Effector CD8-positive, alpha-beta T cell (primary cell): Measurements from ENCODE around the gene ADIPOQ.
"Not testable (repeated sequence)": the region's sequence is repeated elsewhere in the genome, so short reads cannot be mapped to it uniquely, and the experiment has no call there.

Experiments
- DNase-seq: peaks from one replicate; lab custom pipeline; 2025; lab: John Stamatoyannopoulos, UW
- total RNA-seq, 4 experiments: gene quantifications; one replicate each; lab custom pipeline; 2026; lab: John Stamatoyannopoulos, UW

Gene ADIPOQ
- total RNA-seq: 0 to 0.09 (median 0) reads per million in 4 experiments

DNA sequence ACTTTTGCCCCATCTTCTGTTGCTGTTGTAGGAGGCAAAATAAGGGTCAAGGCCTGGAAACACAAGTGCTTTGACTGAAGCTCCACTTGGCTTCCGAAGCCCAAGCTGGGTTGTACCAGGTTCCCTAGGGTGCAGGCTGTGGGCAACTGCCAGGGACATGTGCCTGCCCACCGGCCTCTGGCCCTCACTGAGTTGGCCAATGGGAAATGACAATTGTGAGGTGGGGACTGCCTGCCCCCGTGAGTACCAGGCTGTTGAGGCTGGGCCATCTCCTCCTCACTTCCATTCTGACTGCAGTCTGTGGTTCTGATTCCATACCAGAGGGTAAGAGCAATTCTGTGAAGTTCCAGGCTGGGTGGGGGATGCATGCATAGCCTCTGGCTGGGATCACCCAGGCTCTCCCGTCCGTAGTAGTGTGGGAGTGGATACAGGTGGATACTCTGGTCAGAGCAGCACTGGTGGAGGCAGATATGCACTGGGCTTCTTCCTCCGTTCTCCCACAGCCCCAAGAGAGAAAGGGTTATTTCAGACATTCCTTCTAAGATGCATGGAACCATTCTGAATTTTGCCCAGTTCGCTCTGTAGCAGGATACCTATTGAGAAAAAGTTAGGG lies at the start of gene ADIPOQ:
TSS of gene ADIPOQ (plus strand) at position 285 of the 613 bp plus-strand sequence. CDS start 10,349 bp downstream, outside the sequence.
- DNase-seq: no peak

DNA sequence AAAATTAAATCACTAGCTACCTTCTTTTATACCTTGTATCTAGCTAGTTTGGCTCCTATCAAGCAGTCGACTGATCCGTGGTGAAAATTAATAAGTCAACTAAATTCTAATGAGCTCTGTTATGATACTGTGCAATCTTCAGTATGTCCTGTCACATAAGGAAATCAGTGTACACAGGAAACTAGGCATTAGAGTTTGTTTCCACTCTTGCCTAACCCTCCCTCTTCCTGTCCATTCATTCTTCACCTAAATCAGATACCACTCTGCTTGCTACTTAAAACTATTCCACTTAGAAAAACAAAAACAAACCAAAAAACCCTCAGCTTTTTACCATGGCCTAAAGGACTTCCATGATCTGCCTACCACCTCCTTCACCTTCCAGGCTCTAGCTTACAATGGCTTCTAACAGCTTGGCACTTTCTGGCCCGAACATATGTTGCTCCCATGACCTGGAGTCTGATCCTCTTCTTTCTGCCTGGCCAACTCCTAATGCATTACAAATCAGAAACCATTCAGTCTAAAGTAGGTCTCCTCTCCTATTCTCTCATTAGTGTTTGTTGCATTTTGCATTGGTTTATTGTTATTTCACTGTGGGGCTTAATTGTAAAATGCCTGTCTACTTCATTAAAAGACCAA lies 44.2 kb upstream of the ADIPOQ start:
- DNase-seq: no peak

DNA sequence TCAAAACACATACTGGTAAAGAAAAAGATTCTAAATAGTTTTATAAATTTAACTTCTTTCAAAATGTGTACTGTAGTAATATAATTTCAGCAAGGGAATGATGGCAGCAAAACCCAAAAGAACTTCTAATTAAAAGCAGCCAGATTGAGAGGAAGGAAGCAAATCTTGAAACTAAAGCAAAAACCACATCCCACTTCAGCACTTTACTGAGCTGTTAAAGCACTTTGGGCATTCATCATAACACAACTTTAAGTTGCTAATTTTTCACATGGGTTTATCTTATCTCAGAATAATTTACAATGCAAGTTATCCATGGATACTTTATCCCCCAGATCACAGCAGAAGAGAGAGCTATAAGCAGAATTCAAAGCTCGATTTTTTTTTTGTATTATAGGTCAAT lies 42.2 kb upstream of the ADIPOQ start:
- no peak for DNase-seq

DNA sequence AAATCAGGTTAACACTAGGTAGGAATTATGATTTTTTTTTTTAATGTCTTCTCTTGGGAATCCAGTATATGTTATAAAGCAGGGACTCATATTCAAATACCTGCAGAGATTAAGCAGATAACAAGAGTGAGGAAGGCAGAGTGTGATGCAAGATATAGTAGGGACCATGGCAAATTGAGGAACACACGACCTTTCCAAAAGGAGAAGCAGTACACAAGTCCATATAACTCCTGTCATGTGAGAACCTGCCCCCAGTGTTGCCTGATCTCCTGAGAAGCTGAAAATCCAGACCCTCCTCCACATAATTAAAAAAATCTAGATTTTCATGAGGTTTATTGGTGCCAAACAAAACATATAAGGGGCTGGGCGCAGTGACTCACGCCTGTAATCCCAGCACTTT lies 39.8 kb upstream of the ADIPOQ start:
- DNase-seq: no peak

DNA sequence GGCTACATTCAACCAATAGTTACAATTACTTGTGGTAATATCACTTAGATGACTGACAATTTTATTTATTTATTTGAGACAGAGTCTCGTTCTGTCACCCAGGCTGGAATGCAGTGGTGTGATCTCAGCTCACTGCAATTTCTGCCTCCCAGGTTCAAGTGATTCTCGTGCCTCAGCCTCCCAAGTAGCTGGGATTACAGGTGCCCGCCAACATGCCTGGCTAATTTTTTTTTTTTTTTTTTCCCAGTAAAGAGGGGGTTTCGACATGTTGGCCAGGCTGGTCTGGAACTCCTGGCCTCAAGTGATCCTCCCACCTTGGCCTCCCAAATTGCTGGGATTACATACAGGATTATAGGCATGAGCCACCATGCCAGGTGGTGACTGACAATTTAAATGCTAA lies 39.1 kb upstream of the ADIPOQ start:
- DNase-seq: not testable (repeated sequence)

DNA sequence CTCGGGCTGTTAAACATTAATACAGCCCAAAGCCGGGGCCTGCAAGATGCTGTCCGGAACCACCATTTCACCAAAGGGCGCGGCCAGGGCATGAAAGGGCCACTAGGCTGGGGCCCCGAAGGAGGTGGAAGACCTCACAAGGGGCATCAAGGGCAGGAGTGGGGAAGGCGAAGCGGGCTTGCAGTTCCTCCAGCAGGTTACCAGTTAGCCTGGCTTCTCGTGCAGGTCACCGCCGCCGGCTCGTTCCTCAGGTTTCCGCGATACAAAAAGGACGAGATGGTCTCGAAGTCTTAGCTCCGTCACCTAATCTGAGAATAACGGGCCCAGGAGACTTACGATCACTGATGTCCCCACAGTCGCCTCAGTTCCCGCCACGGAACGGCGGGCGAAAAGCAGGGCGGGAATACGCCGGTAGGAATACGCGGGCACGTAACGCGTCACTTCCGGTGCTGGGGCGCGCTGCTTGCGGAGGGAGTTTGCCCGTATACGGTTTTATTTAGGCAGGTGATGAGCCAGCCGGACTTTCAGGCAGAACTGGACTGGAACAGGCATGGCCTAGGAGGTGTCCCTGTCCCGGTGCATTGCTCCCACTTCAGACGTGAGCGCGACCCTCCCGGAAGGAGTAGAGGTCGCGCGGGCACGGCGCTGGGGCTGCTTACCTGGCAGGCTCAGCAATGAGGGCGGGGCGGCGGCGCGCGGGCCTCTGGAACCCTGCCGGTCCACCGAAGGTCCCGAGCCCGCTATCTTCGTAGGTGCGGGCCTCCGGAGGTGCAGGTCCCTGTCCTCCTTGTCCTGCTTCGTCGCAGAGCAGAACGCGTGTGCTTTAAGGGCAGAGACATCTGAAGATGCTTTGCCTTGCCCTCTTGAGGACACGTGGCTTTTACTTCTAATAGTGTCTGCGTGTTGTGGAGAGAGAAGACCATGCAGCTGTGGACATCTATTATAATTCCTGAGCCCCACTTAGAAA lies 36.1 kb upstream of the ADIPOQ start, which contains the start of gene RFC4:
TSS of gene RFC4 (minus strand) at position 394 of the 967 bp plus-strand sequence. CDS start 1,769 bp downstream, outside the sequence.
- DNase-seq: peak; percentile 71

DNA sequence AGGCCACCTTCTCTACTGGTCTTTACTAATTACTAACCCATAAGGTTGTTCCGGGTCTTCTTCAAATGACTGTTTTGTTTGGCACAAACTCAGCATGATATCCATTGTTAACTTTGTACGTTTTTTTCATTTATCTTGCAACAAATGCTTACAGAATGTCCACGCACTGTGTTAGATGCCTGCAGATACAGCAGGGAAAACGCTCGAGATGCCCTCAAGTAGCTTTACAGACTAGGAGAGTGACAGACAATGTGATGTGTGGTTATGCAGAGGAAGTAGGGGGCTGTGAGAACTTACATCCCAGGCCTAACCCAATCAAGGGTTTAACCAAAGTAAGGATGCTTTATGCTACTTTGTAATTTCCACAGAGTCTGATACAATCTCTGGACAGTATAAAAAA lies 35.3 kb upstream of the ADIPOQ start:
- no peak for DNase-seq

DNA sequence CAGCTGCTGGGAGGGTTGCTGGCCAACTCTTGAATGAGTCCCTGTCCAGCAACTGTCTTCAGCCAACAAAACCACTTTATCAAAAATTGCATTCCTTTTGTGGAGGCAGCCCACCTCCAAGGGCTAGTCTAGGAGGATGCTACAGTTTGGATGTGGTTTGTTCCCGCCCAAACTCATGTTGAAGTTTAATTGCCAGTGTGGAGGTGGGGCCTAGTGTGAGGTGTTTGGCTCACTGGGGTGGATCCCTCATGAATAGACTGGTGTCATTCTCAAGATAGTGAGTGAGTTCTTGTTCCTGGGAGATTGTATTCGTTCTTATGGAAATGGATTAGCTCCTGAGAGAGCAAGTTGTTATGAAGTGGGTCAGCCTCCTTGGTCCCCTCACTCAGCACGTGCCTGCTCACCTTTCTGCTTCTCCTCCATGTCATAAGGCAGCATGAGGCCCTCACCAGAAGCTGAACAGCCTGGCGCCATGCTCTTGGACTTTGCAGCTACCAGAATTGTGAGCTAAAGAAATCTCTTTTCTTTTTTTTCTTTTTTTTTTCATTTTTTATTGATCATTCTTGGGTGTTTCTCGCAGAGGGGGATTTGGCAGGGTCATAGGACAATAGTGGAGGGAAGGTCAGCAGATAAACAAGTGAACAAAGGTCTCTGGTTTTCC lies 32.0 kb upstream of the ADIPOQ start:
- no peak for DNase-seq

DNA sequence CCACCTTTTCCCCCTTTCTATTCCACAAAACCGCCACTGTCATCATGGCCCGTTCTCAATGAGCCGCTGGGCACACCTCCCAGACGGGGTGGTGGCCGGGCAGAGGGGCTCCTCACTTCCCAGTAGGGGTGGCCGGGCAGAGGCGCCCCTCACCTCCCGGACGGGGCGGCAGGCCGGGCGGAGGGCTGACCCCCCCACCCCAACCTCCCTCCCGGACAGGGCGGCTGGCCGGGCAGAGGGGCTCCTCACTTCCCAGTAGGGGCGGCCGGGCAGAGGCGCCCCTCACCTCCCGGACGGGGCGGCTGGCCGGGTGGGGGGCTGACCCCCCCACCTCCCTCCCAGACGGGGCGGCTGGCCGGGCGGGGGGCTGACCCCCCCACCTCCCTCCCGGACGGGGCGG lies 31.2 kb upstream of the ADIPOQ start:
- DNase-seq: not testable (repeated sequence)

DNA sequence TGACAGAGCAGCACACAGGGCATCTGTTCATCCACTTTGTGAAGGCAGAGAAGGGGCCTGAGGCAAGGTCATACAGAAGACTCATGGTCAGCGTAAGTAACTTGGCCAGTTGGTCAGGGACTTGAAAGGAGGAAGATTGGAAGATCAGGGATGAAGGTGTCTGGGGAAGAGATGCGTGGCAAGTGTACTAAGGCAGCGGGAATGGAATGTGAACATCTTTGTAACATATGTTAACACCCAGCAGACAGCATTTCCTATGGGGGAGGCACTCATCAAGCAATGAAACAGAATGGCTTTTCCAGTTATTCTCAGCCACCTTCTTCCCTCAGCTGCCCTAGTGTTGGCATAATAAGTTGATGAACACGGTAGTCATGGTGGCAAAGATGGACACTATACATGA lies 28.4 kb upstream of the ADIPOQ start:
- no peak for DNase-seq

DNA sequence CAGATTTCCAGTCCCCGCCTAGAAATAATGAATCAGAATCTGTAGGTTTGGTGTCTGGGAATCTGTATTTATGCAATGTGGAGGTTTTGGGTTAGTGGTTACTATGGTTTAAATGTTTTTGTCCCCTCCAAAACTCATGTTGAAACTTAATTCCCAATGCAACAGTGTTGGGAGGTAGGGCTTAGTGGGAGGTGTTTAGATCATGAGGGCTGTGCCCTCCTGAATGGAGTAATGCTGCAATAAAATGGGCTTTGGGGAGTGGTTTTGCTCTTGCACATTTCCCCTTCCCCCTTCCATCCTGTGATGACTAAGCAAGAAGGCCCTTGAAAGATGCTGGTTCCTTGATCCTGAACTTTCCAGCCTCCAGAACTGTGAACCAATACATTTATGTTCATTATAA lies 27.1 kb upstream of the ADIPOQ start:
- no peak for DNase-seq

DNA sequence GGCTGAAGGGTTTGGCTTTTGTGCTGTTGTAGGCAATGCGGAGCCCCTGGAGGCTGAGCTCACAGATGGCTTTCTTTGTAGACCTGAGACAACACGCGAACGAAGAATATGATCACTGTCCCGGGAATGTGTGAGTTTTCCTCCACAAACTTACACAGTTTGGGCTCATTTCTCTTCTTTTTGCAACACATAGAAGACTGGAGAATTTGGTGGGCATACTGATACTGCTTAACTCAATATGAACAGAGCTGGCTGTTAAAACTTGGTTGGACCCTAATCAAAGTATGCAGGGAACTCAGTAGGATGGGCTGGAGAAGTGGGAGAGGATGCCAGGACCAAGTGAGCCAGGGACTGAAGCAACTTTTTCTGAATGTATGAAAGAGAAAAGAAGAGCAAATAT lies 24.0 kb upstream of the ADIPOQ start:
- DNase-seq: no peak

DNA sequence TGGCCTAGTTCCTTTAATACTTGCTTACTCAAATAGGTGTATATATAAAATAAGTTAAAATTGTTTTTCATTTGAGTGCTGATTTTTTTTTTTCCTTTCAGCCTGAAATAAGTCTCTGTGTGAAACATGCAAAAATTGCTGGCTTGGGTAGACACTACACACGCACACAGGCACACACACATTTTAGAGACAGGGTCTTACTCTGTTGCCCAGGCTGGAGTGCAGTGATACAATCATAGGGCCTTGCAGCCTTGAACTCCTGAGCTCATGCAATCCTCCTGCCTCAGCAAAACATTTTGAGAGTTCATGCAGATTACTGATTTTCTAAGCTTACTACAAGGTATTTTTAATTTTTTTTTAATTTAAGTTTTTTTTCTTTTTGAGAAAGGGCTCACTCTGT lies 23.6 kb upstream of the ADIPOQ start:
- DNase-seq: no peak

DNA sequence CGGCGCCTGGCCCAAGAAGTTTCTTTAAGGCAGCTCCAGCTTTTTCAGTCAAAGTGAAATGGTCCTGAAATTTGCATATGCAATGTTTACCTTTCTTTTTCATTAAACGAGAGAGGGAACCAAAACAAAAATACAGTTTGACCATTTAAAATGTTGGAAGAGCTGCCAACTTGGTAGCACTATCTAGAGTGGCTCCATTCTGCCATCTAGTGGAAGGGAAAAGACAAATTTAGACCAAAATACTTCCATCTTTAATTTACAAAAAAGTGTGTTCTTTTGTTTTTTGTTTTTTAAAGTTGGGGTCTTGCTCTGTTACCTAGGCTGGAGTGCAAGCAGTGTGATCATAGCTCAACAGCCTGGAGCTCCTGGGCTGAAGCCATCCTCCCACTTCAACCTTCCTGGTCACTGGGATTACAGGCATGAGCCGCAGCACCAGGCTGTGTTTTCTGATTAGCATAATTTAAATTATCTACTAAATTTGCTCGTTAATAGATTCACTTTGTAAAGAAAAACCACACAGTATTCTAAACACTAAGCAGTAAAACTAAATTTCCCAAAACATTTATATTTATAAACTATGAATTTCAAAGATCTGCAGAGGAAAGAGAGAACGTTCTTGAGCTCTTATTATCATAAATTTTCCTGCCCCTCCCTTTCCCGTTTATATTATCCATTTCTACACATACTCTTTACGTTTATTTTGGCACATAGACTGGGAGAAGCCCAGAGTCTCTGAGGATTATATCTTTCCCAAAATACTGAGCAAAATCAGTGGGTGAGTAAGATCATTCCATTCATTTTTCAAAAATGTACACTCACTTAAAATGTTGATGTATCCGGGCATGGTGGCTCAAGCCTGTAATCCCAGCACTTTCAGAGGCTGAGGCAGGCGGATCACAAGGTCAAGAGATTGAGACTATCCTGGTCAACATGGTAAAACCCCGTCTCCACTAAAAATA lies 20.8 kb upstream of the ADIPOQ start:
- no peak for DNase-seq

DNA sequence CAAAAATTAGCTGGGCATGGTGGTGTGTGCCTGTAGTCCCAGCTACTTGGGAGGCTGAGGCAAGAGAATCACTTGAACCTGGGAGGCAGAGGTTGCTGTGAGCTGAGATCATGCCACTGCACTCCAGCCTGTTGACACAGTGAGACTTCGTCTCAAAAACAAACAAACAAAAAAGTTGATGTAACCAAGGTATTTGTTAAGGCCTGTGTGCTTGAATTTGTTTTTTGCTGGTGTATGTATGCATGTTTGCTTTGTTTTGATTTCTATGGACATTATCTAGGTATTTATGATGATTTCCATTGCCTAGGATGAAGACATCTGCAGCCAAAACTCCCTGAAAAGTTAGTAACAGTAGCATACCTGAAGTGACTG lies 20.1 kb upstream of the ADIPOQ start:
- not testable (repeated sequence) for DNase-seq

DNA sequence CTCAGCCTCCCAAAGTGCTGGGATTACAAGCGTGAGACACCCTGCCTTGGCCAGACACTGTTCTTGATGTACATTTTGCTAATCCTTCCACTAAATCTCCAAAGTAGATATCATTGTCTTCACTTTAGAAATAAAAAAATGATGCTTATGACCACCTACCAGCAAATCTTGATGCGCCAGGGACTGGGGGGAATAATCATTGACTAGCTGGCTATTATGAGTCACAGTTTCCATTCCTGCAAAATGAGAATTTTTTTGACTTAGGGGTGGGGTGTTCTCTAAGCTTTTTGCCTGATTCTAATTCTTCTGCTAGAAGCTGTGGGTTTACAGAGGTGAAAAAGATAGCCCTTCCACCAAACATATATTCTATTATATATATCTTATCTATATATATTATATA lies 19.1 kb upstream of the ADIPOQ start:
- no peak for DNase-seq

DNA sequence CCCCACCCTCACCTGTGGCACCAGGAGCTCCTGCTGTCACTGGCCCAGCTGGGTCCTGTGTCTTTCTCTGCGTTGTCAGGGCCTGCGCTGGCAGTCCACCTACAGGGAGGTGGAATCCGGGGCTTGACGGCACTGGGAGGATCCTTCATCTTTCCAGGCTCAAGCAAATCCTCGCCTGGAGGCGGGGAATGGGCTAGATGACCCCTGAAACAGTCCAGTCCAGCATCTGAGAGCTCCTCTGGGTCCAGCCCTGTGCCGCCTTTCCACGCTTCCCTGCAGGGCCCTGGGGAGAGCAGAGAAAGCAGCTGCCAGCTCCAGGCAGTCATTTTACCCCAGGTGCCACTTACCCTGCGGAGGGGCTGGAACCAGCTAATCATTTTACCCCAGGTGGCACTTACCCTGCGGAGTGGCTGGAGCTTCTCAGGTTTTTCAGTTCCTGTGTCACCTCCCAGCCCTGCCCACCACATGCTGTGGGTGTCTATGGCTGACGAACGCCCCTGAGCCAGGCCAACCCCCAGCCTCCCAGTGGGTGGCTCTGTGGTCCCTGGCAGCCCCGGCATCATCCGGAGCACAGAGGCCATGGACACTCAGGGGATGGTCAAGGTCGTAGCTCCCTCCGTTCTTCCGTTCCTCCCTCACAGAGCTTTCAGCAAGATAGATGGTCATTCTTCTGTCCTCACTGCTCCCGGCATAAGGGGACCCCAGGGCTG lies 17.9 kb upstream of the ADIPOQ start:
- DNase-seq: no peak

DNA sequence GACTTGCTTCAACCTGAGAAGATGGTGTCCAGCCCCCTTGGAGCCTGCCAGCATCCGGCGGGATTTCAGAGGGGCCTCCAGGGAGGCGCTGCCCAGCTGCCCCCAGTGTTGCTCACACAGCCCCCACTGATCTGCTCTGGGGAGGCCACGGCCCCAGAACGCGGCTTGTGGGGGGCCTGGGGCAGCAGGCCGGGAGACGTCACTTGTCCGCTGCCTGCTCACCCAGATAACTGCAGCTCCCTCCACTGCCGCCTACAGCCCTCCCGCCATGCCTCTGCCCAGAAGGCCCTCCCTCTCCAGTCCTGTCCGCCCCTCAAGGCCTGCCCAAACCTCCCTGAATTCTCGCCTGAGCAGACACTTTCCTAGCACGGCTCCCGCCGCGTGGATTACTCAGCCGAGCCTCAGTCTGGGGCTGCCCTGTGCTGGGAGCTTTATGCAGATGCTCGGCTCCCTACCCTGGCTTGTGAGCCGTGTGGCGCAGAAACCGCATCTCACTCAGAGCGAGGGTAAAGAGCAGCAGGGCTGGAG lies 17.2 kb upstream of the ADIPOQ start:
- no peak for DNase-seq

DNA sequence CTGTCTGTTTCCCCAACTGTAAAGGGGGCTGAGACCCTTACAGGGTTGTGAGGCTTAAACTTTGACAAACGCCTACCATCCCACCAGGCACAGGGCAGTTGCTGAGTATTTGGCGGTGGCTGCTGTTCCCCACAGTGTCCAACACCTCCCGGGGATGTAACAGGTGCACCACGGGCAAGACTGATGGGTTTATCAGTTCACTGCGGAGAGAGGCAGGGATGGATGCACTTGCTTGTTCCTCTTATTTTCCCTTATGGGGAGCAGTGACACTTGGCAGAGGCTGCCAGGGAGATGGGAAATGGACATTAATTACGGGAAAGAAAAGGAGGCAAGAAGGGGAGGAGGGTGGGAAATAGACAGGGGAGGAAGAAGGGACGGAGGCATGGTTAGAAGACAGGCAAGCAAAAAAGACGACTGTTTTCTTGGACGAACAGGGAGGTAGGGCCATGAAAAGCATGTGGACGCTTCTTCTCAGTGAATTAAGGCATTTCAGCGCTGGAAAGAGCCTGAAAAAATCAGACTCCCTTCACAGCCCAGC lies 16.6 kb upstream of the ADIPOQ start:
- no peak for DNase-seq
